HepG2 (cell line): ENCODE measurements around the gene OAS1. TPM values are rescaled to one million over a fixed set of nuclear protein-coding genes. Genes with fewer than 3 reads are reported as not detected.

Experiments
- ATAC-seq: fragments of 200-7000 bp; cut with Tn5 transposase; 3 replicates; pipeline ENCODE4 v1.9.1; 2020; ENCODE audit warnings: mild to moderate bottlenecking, moderate library complexity
- BruUV-seq: library from RNA; stranded (reverse); fragments of 400-500 nt; replicated peaks from 2 replicates; lab custom pipeline; 2021; lab: Mats Ljungman, UMichigan
- CTCF ChIA-PET: fragments of 300-600 bp; formaldehyde crosslinking; extraction: SDS; loops from one replicate; lab custom pipeline; 2021; ENCODE audit warnings: low total read pairs, inconsistent platforms, low intra/inter-chr PET ratio; lab: Yijun Ruan, JAX
- POLR2A ChIA-PET: fragments of 350-600 bp; sonication (Branson Sonifier 250); formaldehyde crosslinking; loops from one replicate; lab custom pipeline; 2020; ENCODE audit warnings: antibody characterized with exemption, inconsistent platforms; lab: Yijun Ruan, JAX
- DNase-seq: peaks from one replicate; pipeline ENCODE4 v3.0.0-alpha.2; 2015; ENCODE audit warnings: low spot score
- FAIRE-seq: peaks from 3 replicates; lab custom pipeline; 2011; peaks lifted over from hg19 to GRCh38; lab: Jason Lieb, UNC
- H2AFZ ChIP-seq: one replicate; pipeline ENCODE4 v1.6.1; 2011; ENCODE audit warnings: low read length, inconsistent platforms
- H3K27ac ChIP-seq: fragments of 300-600 bp; 3 replicates; pipeline ENCODE4 v1.8.0; 2011; ENCODE audit warnings: mixed run types, mild to moderate bottlenecking, mixed read lengths, low read length, inconsistent platforms; ENCODE audit not compliant: insufficient read depth; ENCODE audit errors: extremely low read length
- H3K27me3 ChIP-seq, 2 experiments: fragments of 200-600 bp in 1 of 2; 2 replicates in 1 of 2; 3 replicates in 1 of 2; pipeline versions ENCODE4 v1.6.0 to v1.8.0; 2011; ENCODE audit warnings: low read length in 2 of 2, mild to moderate bottlenecking in 2 of 2, moderate library complexity in 2 of 2, inconsistent platforms in 1 of 2; ENCODE audit not compliant: insufficient read depth in 2 of 2, control insufficient read depth in 1 of 2
- H3K36me3 ChIP-seq, 2 experiments: fragments of 200-600 bp in 1 of 2; replicated peaks in 1 of 2; 2 replicates in 1 of 2; 3 replicates in 1 of 2; pipeline versions ENCODE4 v1.5.1 to v1.8.0; 2011; ENCODE audit warnings: low read length in 2 of 2, inconsistent platforms in 1 of 2; ENCODE audit not compliant: insufficient read depth in 2 of 2, control insufficient read depth in 1 of 2
- H3K4me1 ChIP-seq: 2 replicates; pipeline ENCODE4 v1.5.1; 2012; ENCODE audit warnings: low read length, inconsistent platforms; ENCODE audit not compliant: insufficient read depth
- H3K4me2 ChIP-seq: 2 replicates; pipeline ENCODE4 v1.6.0; 2011; ENCODE audit warnings: low read depth, low read length, inconsistent platforms
- H3K4me3 ChIP-seq, 3 experiments: fragments of 200-600 bp in 1 of 3; sonication (generic), shearing (Covaris generic) in 1 of 3; replicated peaks in 1 of 3; 2 replicates each; pipeline ENCODE4 v1.5.1; 2011 to 2016; ENCODE audit warnings: low read length in 3 of 3, inconsistent platforms in 2 of 3, low read depth in 2 of 3, mild to moderate bottlenecking in 2 of 3, control low read depth in 1 of 3, mixed read lengths in 1 of 3; ENCODE audit not compliant: insufficient read depth in 1 of 3
- H3K79me2 ChIP-seq: one replicate; pipeline ENCODE4 v1.6.1; 2011; ENCODE audit warnings: low read length, inconsistent platforms; ENCODE audit not compliant: insufficient read depth
- H3K9ac ChIP-seq: 2 replicates; pipeline ENCODE4 v1.6.0; 2011; ENCODE audit warnings: mild to moderate bottlenecking, low read depth, low read length, inconsistent platforms; ENCODE audit not compliant: insufficient read depth
- H3K9me3 ChIP-seq: 2 replicates; pipeline ENCODE4 v1.5.1; 2012; ENCODE audit warnings: mild to moderate bottlenecking, low read length
- H4K20me1 ChIP-seq: 2 replicates; pipeline ENCODE4 v1.6.0; 2011; ENCODE audit warnings: inconsistent platforms, mild to moderate bottlenecking, low read length, moderate library complexity; ENCODE audit not compliant: insufficient read depth
- FOSL2 ChIP-seq: sonication (generic); formaldehyde crosslinking; IDR thresholded peaks from 2 replicates; pipeline ENCODE4 v1.4.0; 2020; ENCODE audit warnings: missing genetic modification reagents
- JARID2 ChIP-seq: sonication (generic); formaldehyde crosslinking; IDR thresholded peaks from 2 replicates; pipeline ENCODE4 v1.8.1; 2023; ENCODE audit warnings: missing genetic modification reagents, inconsistent platforms; ENCODE audit not compliant: insufficient replicate concordance
- KDM2A ChIP-seq: sonication (generic); formaldehyde crosslinking; IDR thresholded peaks from 2 replicates; pipeline ENCODE4 v1.4.0; 2020; ENCODE audit warnings: low read depth, missing genetic modification reagents, borderline replicate concordance
- MXD4 ChIP-seq: IDR thresholded peaks from 2 replicates; pipeline ENCODE4 v1.6.1; 2016; ENCODE audit warnings: mild to moderate bottlenecking, missing biosample characterization, missing genetic modification reagents
- SRF ChIP-seq: IDR thresholded peaks from 2 replicates; pipeline ENCODE4 v1.6.1; 2011; ENCODE audit warnings: mild to moderate bottlenecking, low read depth, low read length, moderate library complexity
- WGBS: methylation state at CpG from one replicate; pipeline ENCODE4 v1.1.6; 2017; ENCODE audit warnings: low lambda C conversion rate; 5-methylcytosine and 5-hydroxymethylcytosine counted together
- in situ Hi-C: cut with HindIII; loops from 2 replicates; pipeline ENCODE4 v1.10.0; 2017; ENCODE audit warnings: low pct_unique_long_range_greater_than_20kb; ENCODE audit not compliant: extremely low pct_ligation_motif_present
- intact Hi-C: fragments of 100-400 bp; cut with micrococcal nuclease; formaldehyde crosslinking; loops from one replicate; pipeline ENCODE4 v1.10.0; 2022; ENCODE audit not compliant: unreplicated experiment
- polyA plus RNA-seq, 8 experiments: library from polyadenylated mRNA; depleted of rRNA in 3 of 8; stranded (reverse) in 7 of 8; unstranded in 1 of 8; fragments of >200 nt; fragmentation: Illumina TruSeq in 4 of 8; extraction: Trizol in 4 of 8; gene quantifications; 2 replicates each; pipeline versions ENCODE4 v1.2.1 to v1.2.3, GENCODE V29; 2011 to 2016; ENCODE audit warnings: low read depth in 4 of 8, missing spikeins in 1 of 8, mixed read lengths in 1 of 8; ENCODE audit not compliant: insufficient read depth in 1 of 8
- total RNA-seq, 5 experiments: library from RNA; depleted of rRNA; stranded (reverse); fragments of >200 nt; fragmentation: Illumina TruSeq; extraction: Trizol; gene quantifications; 2 replicates each; pipeline ENCODE4 v1.2.3, GENCODE V29; 2016; ENCODE audit warnings: low read depth in 1 of 5
- TF ChIP-seq, protein P1 (sequence below): sonication (generic); formaldehyde crosslinking; IDR thresholded peaks from 2 replicates; pipeline ENCODE4 v1.4.0; 2020; ENCODE audit warnings: missing genetic modification reagents
- TF ChIP-seq, protein P2 (sequence below): sonication (generic); formaldehyde crosslinking; IDR thresholded peaks from 2 replicates; pipeline ENCODE4 v1.8.0; 2022; ENCODE audit warnings: mild to moderate bottlenecking, missing genetic modification reagents, moderate library complexity
- TF ChIP-seq, protein P3 (sequence below): sonication (generic); formaldehyde crosslinking; IDR thresholded peaks from 2 replicates; pipeline ENCODE4 v1.8.0; 2023; ENCODE audit warnings: mild to moderate bottlenecking, missing genetic modification reagents

OAS1 gene
- total and polyA plus RNA-seq, 2 of the 13 experiments (the other 11 are each of a cell fraction or from before 2014, with no cell fraction given), result 6.5 to 10.6 TPM

DNA sequence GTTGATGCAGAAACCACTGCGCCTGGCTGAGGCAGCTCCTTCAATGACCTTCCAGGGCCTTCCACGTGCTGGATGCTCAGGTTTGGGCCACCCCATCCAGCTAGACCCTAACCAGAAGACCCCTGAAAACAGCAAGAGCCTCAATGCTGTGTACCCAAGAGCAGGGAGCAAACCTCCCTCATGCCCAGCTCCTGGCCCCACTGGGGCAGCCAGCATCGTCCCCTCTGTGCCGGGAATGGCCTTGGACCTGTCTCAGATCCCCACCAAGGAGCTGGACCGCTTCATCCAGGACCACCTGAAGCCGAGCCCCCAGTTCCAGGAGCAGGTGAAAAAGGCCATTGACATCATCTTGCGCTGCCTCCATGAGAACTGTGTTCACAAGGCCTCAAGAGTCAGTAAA lies 42.0 kb downstream of the OAS1 start:
- no peak overlapping the region for H2AFZ ChIP-seq
- no peaks in the 10 kb centered on the region for H4K20me1 ChIP-seq
- no peak overlapping the region for H3K9ac ChIP-seq
- peaks cover 2 to 18% of the 10 kb centered on the region in 2 experiments; a peak in 4 of 5 replicates for H3K36me3 ChIP-seq
- ChIA-PET POLR2A (interaction anchor here (0.7 kb wide), 1 partner anchor 11 kb away, joined by 3 read pairs; the partner anchor contains the start of gene OAS3), CTCF (no interaction called here)
- intact Hi-C loops, result no loop called here
- no peaks in the 10 kb centered on the region for H3K79me2 ChIP-seq
- H3K4me2 ChIP-seq, result no peak overlapping the region
- DNase-seq (no peak), FAIRE-seq (no peak), ATAC-seq (no peak)
- BruUV-seq, result no TSS peak
- no peak overlapping the region for H3K4me3 ChIP-seq
- no peak overlapping the region for H3K27ac ChIP-seq
- in situ Hi-C loops, result no loop called here
- no peak for TF ChIP-seq KDM2A
- TF ChIP-seq FOSL2 (CRISPR knock-in tag), result no peak
- no peak for TF ChIP-seq SRF
- TF ChIP-seq JARID2 (CRISPR knock-in tag), result no peak
- TF ChIP-seq, protein P1, sequence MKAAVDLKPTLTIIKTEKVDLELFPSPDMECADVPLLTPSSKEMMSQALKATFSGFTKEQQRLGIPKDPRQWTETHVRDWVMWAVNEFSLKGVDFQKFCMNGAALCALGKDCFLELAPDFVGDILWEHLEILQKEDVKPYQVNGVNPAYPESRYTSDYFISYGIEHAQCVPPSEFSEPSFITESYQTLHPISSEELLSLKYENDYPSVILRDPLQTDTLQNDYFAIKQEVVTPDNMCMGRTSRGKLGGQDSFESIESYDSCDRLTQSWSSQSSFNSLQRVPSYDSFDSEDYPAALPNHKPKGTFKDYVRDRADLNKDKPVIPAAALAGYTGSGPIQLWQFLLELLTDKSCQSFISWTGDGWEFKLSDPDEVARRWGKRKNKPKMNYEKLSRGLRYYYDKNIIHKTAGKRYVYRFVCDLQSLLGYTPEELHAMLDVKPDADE (CRISPR knock-in tag), result no peak
- TF ChIP-seq, protein P2, sequence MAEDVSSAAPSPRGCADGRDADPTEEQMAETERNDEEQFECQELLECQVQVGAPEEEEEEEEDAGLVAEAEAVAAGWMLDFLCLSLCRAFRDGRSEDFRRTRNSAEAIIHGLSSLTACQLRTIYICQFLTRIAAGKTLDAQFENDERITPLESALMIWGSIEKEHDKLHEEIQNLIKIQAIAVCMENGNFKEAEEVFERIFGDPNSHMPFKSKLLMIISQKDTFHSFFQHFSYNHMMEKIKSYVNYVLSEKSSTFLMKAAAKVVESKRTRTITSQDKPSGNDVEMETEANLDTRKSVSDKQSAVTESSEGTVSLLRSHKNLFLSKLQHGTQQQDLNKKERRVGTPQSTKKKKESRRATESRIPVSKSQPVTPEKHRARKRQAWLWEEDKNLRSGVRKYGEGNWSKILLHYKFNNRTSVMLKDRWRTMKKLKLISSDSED, result no peak
- TF ChIP-seq, protein P3, sequence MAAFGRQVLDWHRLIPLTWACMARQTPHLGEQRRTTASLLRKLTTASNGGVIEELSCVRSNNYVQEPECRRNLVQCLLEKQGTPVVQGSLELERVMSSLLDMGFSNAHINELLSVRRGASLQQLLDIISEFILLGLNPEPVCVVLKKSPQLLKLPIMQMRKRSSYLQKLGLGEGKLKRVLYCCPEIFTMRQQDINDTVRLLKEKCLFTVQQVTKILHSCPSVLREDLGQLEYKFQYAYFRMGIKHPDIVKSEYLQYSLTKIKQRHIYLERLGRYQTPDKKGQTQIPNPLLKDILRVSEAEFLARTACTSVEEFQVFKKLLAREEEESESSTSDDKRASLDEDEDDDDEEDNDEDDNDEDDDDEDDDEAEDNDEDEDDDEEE, result no peak
- no peak for TF ChIP-seq MXD4 (CRISPR knock-in tag)
- 100% methylated on average over 5 of the region's 7 CpGs for WGBS
- H3K4me1 ChIP-seq, result no peaks in the 10 kb centered on the region
- H3K27me3 ChIP-seq, result no peaks in the 10 kb centered on the region
- H3K9me3 ChIP-seq, result no peaks in the 10 kb centered on the region
